ENCODE measurements around the gene SRP68.
A peak's percentile ranks its signal among the peaks of the same experiment; 100 is the strongest.
"Not testable (repeated sequence)": the region's sequence is repeated elsewhere in the genome, so short reads cannot be mapped to it uniquely, and the experiment has no call there.

Gene SRP68

DNA sequence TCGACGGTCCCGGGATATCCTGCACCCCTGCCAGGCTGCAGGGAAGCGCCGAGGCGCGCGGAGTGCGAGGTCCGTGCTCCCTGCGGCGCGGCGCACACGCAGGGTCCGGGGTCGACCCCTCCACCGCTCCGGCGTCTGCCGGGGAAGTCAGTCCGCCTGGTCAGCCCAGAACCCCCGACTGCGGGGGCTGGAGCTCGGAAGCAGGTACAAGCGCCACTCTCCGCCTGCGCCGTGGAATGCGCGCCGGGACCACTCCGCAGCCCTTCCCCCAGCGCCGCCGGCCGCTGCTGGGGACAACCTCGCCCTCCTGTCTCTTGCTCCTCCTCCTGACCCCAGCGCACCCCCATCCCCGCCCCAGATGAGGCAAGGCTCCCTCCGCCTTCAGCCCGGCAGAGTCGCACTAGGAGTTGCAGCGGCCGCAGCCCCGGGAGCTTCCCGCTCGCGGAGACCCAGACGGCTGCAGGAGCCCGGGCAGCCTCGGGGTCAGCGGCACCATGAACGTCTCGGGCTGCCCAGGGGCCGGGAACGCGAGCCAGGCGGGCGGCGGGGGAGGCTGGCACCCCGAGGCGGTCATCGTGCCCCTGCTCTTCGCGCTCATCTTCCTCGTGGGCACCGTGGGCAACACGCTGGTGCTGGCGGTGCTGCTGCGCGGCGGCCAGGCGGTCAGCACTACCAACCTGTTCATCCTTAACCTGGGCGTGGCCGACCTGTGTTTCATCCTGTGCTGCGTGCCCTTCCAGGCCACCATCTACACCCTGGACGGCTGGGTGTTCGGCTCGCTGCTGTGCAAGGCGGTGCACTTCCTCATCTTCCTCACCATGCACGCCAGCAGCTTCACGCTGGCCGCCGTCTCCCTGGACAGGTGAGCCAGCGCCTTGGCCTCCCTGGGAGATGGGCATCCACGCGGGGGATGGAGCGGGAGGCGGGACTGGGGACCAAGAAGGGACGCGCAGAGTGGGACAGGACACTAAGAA is 2.4 kb upstream of the SRP68 start, which contains the start of gene GALR2:
Gene GALR2 (plus strand): TSS at position 392 of the 974 bp plus-strand sequence. CDS start 103 bp downstream, at position 495.
- TF ChIP-seq, protein P1, sequence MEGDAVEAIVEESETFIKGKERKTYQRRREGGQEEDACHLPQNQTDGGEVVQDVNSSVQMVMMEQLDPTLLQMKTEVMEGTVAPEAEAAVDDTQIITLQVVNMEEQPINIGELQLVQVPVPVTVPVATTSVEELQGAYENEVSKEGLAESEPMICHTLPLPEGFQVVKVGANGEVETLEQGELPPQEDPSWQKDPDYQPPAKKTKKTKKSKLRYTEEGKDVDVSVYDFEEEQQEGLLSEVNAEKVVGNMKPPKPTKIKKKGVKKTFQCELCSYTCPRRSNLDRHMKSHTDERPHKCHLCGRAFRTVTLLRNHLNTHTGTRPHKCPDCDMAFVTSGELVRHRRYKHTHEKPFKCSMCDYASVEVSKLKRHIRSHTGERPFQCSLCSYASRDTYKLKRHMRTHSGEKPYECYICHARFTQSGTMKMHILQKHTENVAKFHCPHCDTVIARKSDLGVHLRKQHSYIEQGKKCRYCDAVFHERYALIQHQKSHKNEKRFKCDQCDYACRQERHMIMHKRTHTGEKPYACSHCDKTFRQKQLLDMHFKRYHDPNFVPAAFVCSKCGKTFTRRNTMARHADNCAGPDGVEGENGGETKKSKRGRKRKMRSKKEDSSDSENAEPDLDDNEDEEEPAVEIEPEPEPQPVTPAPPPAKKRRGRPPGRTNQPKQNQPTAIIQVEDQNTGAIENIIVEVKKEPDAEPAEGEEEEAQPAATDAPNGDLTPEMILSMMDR (IDR thresholded peaks at IDR 0.05; ENCODE audit: extremely low read depth, missing control alignments) = no peak
- no peak for DNase-seq (ENCODE audit: low spot score)

DNA sequence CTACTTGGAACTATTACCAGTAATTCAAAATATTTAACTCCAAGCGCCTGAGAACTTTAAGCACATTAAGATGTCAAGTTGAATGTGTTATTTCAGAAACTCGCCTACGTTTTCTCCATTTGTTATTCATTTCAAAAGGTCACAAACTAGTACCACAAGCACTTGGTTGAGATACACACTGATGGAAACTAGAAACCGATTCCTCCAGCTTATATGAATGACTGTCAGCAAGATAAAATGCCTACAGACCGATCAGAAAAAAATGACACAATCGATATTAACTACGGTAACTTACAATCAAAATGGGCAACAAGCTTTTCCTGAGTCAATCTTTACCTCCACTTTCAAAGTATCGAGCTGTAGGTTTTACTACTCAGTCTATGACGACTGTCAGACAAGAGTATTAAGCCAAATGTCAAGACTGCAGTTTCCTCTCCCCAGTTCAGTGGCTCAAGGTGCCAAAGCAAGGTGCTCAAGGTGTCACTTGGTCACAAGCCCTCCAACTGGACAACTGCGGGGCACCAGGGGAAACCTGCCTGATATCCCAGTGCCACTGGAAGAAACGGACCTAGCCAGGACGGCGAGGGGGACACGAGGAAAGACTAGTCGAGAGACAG is 678 bp downstream of the SRP68 start:
- TF ChIP-seq, protein P1 (IDR thresholded peaks at IDR 0.05; ENCODE audit: extremely low read depth, missing control alignments) = no peak
- DNase-seq (ENCODE audit: low spot score) = peak; percentile 77

DNA sequence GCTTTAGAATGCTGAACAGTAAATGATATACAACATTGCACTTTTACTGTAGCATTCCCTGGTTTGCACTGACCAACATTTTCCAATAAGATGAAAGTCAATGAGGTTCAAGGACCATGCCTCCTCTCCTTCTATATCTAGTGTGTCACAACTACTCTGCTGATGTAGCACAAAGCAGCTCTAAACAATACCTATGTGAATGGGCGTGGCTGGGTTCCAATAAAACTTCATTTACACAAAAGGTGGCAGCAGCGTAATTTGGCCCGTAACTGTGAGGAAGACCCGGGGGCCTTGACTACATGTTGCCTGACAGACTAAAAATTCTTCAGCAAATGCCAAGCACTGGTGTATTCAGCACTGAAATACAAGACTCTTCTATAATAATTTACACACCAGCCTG is 6.5 kb downstream of the SRP68 start:
- no peak for DNase-seq (ENCODE audit: low spot score)
- TF ChIP-seq, protein P1 (IDR thresholded peaks at IDR 0.05; ENCODE audit: extremely low read depth, missing control alignments) = no peak

DNA sequence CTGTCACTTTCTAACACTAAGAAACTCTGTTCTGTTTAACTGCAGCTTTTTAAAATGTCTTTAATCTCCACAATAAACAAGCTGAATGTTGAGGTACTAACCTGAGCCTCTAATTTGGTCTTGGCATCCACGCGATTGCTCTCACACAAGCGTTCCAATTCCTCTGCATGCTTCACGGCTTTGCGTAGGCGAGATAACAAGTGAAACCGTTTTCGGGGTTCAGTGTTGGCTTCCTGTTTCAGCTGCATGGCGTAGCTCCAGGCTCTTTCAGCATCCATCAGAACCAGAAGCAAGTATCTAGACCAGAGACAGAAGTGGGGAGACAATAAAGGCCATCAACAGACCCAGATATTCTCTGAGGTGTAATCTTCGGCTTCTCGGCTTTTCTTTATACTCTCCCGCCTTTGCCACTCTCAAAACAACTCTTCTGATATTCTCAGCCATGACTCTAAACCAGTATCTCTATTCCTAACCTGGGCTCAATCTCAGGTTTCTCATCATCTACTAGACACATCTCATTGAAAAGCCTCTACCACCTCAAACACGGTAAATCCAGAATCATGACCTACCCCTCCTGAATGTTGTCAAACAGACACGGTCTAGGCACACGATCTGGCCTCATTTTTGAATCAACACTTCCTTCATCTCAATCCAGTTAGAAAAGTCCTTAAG is 8.3 kb downstream of the SRP68 start:
- peak; percentile 49 for DNase-seq (ENCODE audit: low spot score)
- TF ChIP-seq, protein P1 (IDR thresholded peaks at IDR 0.05; ENCODE audit: extremely low read depth, missing control alignments) = no peak

DNA sequence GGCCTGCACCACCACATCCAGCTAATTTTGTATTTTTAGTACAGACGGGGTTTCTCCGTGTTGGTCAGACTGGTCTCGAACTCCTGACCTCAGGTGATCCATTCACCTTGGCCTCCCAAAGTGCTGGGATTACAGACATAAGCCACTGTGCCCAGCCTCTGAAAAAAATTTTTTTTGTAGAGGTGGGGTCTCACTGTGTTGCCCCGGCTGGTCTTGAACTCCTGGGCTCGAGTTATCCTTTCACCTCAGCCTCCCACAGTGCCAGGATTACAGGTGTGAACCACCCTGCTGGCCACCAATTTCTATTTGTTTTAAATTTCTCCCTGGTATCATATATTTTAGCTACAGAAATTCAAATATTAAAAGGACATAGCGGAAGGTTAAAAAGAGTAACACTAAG is 14.1 kb downstream of the SRP68 start:
- DNase-seq (ENCODE audit: low spot score) = not testable (repeated sequence)

DNA sequence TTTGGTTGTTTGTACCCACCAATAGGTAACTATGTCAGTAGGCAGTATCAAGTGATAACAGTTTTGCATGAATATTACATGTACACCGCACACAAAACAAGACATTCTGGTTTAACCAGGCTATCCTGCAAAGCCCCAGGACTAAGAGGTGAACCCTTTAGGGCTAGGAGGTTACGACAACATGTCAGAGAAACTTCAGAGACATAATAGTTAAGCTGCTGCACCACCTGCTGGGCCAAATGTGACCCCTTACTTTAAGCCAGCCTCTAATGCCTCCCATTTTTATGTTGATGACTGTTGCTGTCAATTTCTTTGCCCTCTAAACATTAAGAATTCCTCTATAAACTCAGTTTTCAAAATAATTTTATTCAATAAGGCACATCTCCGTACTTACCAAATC is 15.4 kb downstream of the SRP68 start:
- TF ChIP-seq, protein P1 (IDR thresholded peaks at IDR 0.05; ENCODE audit: extremely low read depth, missing control alignments) = no peak
- DNase-seq (ENCODE audit: low spot score) = no peak

DNA sequence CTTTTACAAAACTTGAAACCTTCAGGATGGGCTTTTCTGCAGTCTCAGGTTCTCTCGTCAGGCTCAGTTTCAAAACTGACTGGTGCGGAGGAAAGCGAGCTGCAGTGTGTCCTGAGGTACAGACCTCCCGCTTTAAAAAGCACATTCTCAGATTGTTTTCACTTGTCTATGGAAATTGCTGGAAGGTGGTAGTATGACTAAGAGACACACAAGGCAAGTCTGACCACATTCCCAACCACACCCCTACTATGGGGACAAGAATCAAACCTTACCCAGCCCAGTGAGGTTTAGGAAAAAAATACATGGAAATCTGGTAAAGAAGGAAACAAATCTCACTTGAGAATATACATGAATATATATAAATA is 18.2 kb downstream of the SRP68 start:
- DNase-seq (ENCODE audit: low spot score) = no peak
- TF ChIP-seq, protein P1 (IDR thresholded peaks at IDR 0.05; ENCODE audit: extremely low read depth, missing control alignments) = no peak

Data from GM20000 (cell line).